ENCODE data around the gene MRPL52.
"Not testable (repeated sequence)": the region's sequence is repeated elsewhere in the genome, so short reads cannot be mapped to it uniquely, and the experiment has no call there.

MRPL52 gene

GRCh38 chr14:22837750-22838538, 8.3 kb downstream of the MRPL52 start:
- peak; percentile 50 for DNase-seq (ENCODE audit: low read depth)

- peak; percentile 83 for DNase-seq (ENCODE audit: low read depth)
Observed at GRCh38 chr14:22838631-22839041, 8.9 kb downstream of the MRPL52 start.

- peak; percentile 75 for DNase-seq (ENCODE audit: low read depth)
Observed at GRCh38 chr14:22839159-22839779, 9.6 kb downstream of the MRPL52 start.

DNA sequence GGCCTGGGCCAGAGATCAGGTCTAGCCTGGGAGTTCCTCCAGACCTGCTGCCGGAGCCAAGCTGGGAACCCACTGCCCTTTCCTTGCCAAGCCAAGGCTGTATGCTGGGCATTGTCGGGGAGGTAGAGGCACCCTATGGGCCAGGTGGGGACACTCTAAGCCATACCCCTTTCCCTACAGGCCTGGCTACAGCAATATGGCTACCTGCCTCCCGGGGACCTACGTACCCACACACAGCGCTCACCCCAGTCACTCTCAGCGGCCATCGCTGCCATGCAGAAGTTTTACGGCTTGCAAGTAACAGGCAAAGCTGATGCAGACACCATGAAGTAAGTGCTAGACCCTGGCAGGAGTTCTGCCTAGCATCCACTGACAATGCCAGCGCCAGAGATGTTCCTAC, 11.6 kb downstream of the MRPL52 start:
- DNase-seq (ENCODE audit: low read depth): no peak

GRCh38 chr14:22841769-22842168, 12.1 kb downstream of the MRPL52 start:
- no peak for DNase-seq (ENCODE audit: low read depth)

GRCh38 chr14:22842211-22843122, 12.8 kb downstream of the MRPL52 start:
- no peak for DNase-seq (ENCODE audit: low read depth)

- no peak for DNase-seq (ENCODE audit: low read depth)
Observed at GRCh38 chr14:22843123-22843925, 13.6 kb downstream of the MRPL52 start.

GRCh38 chr14:22844221-22845102, 14.8 kb downstream of the MRPL52 start:
- DNase-seq (ENCODE audit: low read depth): no peak

GRCh38 chr14:22845103-22845394, 15.4 kb downstream of the MRPL52 start:
- DNase-seq (ENCODE audit: low read depth): no peak

DNA sequence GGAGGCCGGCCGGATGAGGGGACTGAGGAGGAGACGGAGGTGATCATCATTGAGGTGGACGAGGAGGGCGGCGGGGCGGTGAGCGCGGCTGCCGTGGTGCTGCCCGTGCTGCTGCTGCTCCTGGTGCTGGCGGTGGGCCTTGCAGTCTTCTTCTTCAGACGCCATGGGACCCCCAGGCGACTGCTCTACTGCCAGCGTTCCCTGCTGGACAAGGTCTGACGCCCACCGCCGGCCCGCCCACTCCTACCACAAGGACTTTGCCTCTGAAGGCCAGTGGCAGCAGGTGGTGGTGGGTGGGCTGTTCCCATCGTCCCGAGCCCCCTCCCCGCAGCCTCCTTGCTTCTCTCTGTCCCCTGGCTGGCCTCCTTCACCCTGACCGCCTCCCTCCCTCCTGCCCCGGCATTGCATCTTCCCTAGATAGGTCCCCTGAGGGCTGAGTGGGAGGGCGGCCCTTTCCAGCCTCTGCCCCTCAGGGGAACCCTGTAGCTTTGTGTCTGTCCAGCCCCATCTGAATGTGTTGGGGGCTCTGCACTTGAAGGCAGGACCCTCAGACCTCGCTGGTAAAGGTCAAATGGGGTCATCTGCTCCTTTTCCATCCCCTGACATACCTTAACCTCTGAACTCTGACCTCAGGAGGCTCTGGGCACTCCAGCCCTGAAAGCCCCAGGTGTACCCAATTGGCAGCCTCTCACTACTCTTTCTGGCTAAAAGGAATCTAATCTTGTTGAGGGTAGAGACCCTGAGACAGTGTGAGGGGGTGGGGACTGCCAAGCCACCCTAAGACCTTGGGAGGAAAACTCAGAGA, 16.3 kb downstream of the MRPL52 start:
- DNase-seq (ENCODE audit: low read depth): no peak

DNA sequence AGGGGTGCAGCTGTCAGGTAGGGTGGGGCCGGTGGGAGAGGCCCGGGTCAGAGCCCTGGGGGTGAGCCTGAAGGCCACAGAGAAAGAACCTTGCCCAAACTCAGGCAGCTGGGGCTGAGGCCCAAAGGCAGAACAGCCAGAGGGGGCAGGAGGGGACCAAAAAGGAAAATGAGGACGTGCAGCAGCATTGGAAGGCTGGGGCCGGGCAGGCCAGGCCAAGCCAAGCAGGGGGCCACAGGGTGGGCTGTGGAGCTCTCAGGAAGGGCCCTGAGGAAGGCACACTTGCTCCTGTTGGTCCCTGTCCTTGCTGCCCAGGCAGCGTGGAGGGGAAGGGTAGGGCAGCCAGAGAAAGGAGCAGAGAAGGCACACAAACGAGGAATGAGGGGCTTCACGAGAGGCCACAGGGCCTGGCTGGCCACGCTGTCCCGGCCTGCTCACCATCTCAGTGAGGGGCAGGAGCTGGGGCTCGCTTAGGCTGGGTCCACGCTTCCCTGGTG, 17.2 kb downstream of the MRPL52 start:
- DNase-seq (ENCODE audit: low read depth): no peak

- peak; percentile 81 for DNase-seq (ENCODE audit: low read depth)
Observed at GRCh38 chr14:22847661-22848341, 18.1 kb downstream of the MRPL52 start.

- peak; percentile 77 for DNase-seq (ENCODE audit: low read depth)
Observed at GRCh38 chr14:22848351-22849164, 18.9 kb downstream of the MRPL52 start.

- DNase-seq (ENCODE audit: low read depth): peak; percentile 59
Observed at GRCh38 chr14:22849212-22849819, 19.6 kb downstream of the MRPL52 start.

GRCh38 chr14:22850944-22851764, 21.5 kb downstream of the MRPL52 start:
- peak; percentile 98 for DNase-seq (ENCODE audit: low read depth)

GRCh38 chr14:22852178-22852577, 22.5 kb downstream of the MRPL52 start:
- not testable (repeated sequence) for DNase-seq (ENCODE audit: low read depth)

DNA sequence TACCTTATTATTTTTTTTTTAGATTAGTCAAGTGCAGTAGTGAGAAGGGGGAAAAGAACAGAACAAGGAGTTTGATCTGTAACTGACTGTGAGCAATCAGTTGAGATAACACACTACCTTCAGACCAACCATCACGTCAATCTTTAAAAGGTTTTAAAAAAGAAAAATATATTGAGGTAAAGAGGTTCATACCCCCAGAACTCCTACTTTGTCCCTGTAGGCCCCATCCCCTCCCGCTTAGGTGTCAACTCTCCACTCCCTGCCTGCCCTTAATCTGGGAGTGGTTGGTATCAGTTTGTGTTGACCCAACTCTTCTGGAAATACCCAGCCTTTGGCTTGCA, 22.9 kb downstream of the MRPL52 start:
- DNase-seq (ENCODE audit: low read depth): no peak
